Neural cell (in vitro differentiated cells): Measurements from ENCODE around the gene ADAMTS2. TPM values are rescaled to one million over a fixed set of nuclear protein-coding genes. Genes with fewer than 3 reads are reported as not detected.

ENCODE experiments used
- H2AFZ ChIP-seq: fragments of 200-600, 300-800 bp; sonication (generic), shearing (Covaris generic); 2 replicates; pipeline ENCODE4 v1.6.0; 2014; ENCODE audit warnings: low read depth, mild to moderate bottlenecking, antibody characterized with exemption, low read length, moderate library complexity
- H3F3A ChIP-seq: fragments of 200-600 bp; shearing (Covaris generic); 2 replicates; pipeline ENCODE4 v1.6.1; 2016; ENCODE audit warnings: mild to moderate bottlenecking, moderate library complexity, mixed read lengths, antibody characterized with exemption, low read length; ENCODE audit not compliant: insufficient read depth, poor library complexity, severe bottlenecking
- H3K27ac ChIP-seq: fragments of 200-600, 300-800 bp; sonication (generic), shearing (Covaris generic); 2 replicates; pipeline ENCODE4 v1.5.1; 2014; ENCODE audit warnings: mild to moderate bottlenecking, low read length, moderate library complexity
- H3K27me3 ChIP-seq: fragments of 300-800, 200-600 bp; sonication (generic), shearing (Covaris generic); 2 replicates; pipeline ENCODE4 v1.6.0; 2014; ENCODE audit warnings: mild to moderate bottlenecking, low read depth, low read length, moderate library complexity; ENCODE audit not compliant: insufficient read depth
- H3K36me3 ChIP-seq: fragments of 300-800, 200-600 bp; sonication (generic), shearing (Covaris generic); 2 replicates; pipeline ENCODE4 v1.5.1; 2014; ENCODE audit warnings: mild to moderate bottlenecking, antibody characterized with exemption, low read length, moderate library complexity; ENCODE audit not compliant: insufficient read depth
- H3K4me2 ChIP-seq: fragments of 300-800, 200-600 bp; sonication (generic), shearing (Covaris generic); 2 replicates; pipeline ENCODE4 v1.6.0; 2014; ENCODE audit warnings: mild to moderate bottlenecking, low read length
- H3K4me3 ChIP-seq: fragments of 300-800, 200-600 bp; sonication (generic), shearing (Covaris generic); 2 replicates; pipeline ENCODE4 v1.5.1; 2014; ENCODE audit warnings: mild to moderate bottlenecking, low read length, moderate library complexity
- H3K79me2 ChIP-seq: fragments of 200-600 bp; shearing (Covaris generic); replicated peaks from 2 replicates; pipeline ENCODE4 v1.6.0; 2014; ENCODE audit warnings: mild to moderate bottlenecking, low read length, moderate library complexity; ENCODE audit not compliant: insufficient read depth
- H3K9ac ChIP-seq: fragments of 300-800, 200-600 bp; sonication (generic), shearing (Covaris generic); 2 replicates; pipeline ENCODE4 v1.6.1; 2016; ENCODE audit warnings: mild to moderate bottlenecking, low read length, mixed read lengths
- H3K9me2 ChIP-seq: fragments of 200-600 bp; shearing (Covaris generic); 2 replicates; pipeline ENCODE4 v1.6.1; 2016; ENCODE audit warnings: mild to moderate bottlenecking, low read length, mixed read lengths; ENCODE audit not compliant: insufficient read depth
- H3K9me3 ChIP-seq: fragments of 200-600, 300-800 bp; sonication (generic), shearing (Covaris generic); 2 replicates; pipeline ENCODE4 v1.6.1; 2016; ENCODE audit warnings: mild to moderate bottlenecking, mixed run types, low read length, moderate library complexity, mixed read lengths
- H4K20me1 ChIP-seq: fragments of 200-600 bp; shearing (Covaris generic); 2 replicates; pipeline ENCODE4 v1.6.1; 2016; ENCODE audit warnings: mild to moderate bottlenecking, mixed run types; ENCODE audit not compliant: insufficient read depth
- CTCF ChIP-seq: fragments of 450-650 bp; IDR thresholded peaks from 2 replicates; pipeline ENCODE4 v1.5.1; 2014; ENCODE audit warnings: antibody characterized with exemption, mild to moderate bottlenecking, moderate library complexity; ENCODE audit not compliant: poor library complexity, severe bottlenecking
- EP300 ChIP-seq: fragments of 450-650 bp; conservative IDR thresholded peaks from 2 replicates; pipeline ENCODE4 v1.6.1; 2014; ENCODE audit warnings: antibody characterized with exemption, mild to moderate bottlenecking, moderate library complexity; ENCODE audit not compliant: poor library complexity, severe bottlenecking
- EZH2 ChIP-seq: fragments of 200-600, 300-800 bp; shearing (Covaris generic), sonication (generic); IDR thresholded peaks from 2 replicates; pipeline ENCODE4 v1.6.1; 2014; ENCODE audit warnings: antibody characterized with exemption, low read length, borderline replicate concordance, mild to moderate bottlenecking; ENCODE audit not compliant: insufficient read depth, poor library complexity, severe bottlenecking
- MXI1 ChIP-seq: fragments of 450-650 bp; conservative IDR thresholded peaks from 2 replicates; pipeline ENCODE4 v1.6.1; 2014; ENCODE audit warnings: antibody characterized with exemption, mild to moderate bottlenecking; ENCODE audit not compliant: poor library complexity, severe bottlenecking
- POLR2AphosphoS5 ChIP-seq: IDR thresholded peaks from 2 replicates; pipeline ENCODE4 v1.6.1; 2012
- REST ChIP-seq: IDR thresholded peaks from 2 replicates; pipeline ENCODE4 v1.6.1; 2012; ENCODE audit warnings: borderline replicate concordance
- SMC3 ChIP-seq: fragments of 450-650 bp; conservative IDR thresholded peaks from 2 replicates; pipeline ENCODE4 v1.6.1; 2014; ENCODE audit warnings: antibody characterized with exemption, mild to moderate bottlenecking, moderate library complexity; ENCODE audit not compliant: poor library complexity
- TAF1 ChIP-seq: IDR thresholded peaks from 2 replicates; pipeline ENCODE4 v1.6.1; 2012; ENCODE audit warnings: low read depth
- polyA plus RNA-seq: library from polyadenylated mRNA; depleted of rRNA; stranded (reverse); fragments of >200 nt; gene quantifications from 2 replicates; pipeline ENCODE4 v1.2.3, GENCODE V29; 2014

ADAMTS2 gene
- polyA plus RNA-seq, 1 donor from 2014 or later, result 0.61 TPM

- no peak overlapping the region for H3K4me3 ChIP-seq
- no peaks in the 10 kb centered on the region for H4K20me1 ChIP-seq
- no peak overlapping the region for H3K9ac ChIP-seq
- no peak overlapping the region for H2AFZ ChIP-seq
- H3K9me2 ChIP-seq, result no peaks in the 10 kb centered on the region
- TF ChIP-seq POLR2AphosphoS5, result no peak
- H3K27ac ChIP-seq, result no peak overlapping the region
- peaks cover 10% of the 10 kb centered on the region for H3K9me3 ChIP-seq
- H3K36me3 ChIP-seq, result no peaks in the 10 kb centered on the region
- H3K4me2 ChIP-seq, result no peak overlapping the region
- H3K27me3 ChIP-seq, result no peaks in the 10 kb centered on the region
- no peaks in the 10 kb centered on the region for H3F3A ChIP-seq
- H3K79me2 ChIP-seq, result no peaks in the 10 kb centered on the region
Observed at GRCh38 chr5:179222246-179223017, 122.8 kb downstream of the ADAMTS2 start.

- H3K27ac ChIP-seq, result no peak overlapping the region
- H3K27me3 ChIP-seq, result no peaks in the 10 kb centered on the region
- no peak overlapping the region for H3K9ac ChIP-seq
- no peaks in the 10 kb centered on the region for H3F3A ChIP-seq
- no peak overlapping the region for H3K4me3 ChIP-seq
- H3K79me2 ChIP-seq, result no peaks in the 10 kb centered on the region
- no peak overlapping the region for H3K4me2 ChIP-seq
- H4K20me1 ChIP-seq, result no peaks in the 10 kb centered on the region
- H3K36me3 ChIP-seq, result no peaks in the 10 kb centered on the region
- H3K9me3 ChIP-seq, result peaks cover 10% of the 10 kb centered on the region
- H2AFZ ChIP-seq, result no peak overlapping the region
- TF ChIP-seq CTCF (no peak), MXI1 (no peak), EZH2 (no peak), TAF1 (no peak), EP300 (no peak), SMC3 (no peak), POLR2AphosphoS5 (no peak), REST (no peak)
- no peaks in the 10 kb centered on the region for H3K9me2 ChIP-seq
Observed at GRCh38 chr5:179221877-179222220, 123.4 kb downstream of the ADAMTS2 start.
